ENCODE measurements around the gene NWD2.

The NWD2 gene

GRCh38 chr4:37232315-37232714, 12.2 kb upstream of the NWD2 start:
- no peaks in the 10 kb centered on the region for H3K9me2 ChIP-seq (replicated peaks; ENCODE audit: low read depth, low read length)
- H3K79me2 ChIP-seq (ENCODE audit: insufficient read depth, low read length) = no peaks in the 10 kb centered on the region
- H3K9me3 ChIP-seq (ENCODE audit: insufficient read depth, low read depth, low read length) = no peaks in the 10 kb centered on the region
- no peaks in the 10 kb centered on the region for H3K27me3 ChIP-seq (ENCODE audit: insufficient read depth, low read length, poor library complexity, severe bottlenecking)
- no peaks in the 10 kb centered on the region for H3K4me1 ChIP-seq (ENCODE audit: insufficient read depth, low read length, poor library complexity, severe bottlenecking)
- H3K4me3 ChIP-seq (ENCODE audit: low read length, poor library complexity, severe bottlenecking) = no peak overlapping the region
- no peak overlapping the region for H3K9ac ChIP-seq (ENCODE audit: low read depth, low read length, poor library complexity, severe bottlenecking)
- no peak overlapping the region for H3K4me2 ChIP-seq (ENCODE audit: low read depth, low read length, poor library complexity, severe bottlenecking)
- no peaks in the 10 kb centered on the region for H4K20me1 ChIP-seq (ENCODE audit: insufficient read depth, low read length, poor library complexity, severe bottlenecking)
- H3F3A ChIP-seq (ENCODE audit: low read depth) = no peaks in the 10 kb centered on the region
- H2AFZ ChIP-seq (ENCODE audit: low read length) = no peak overlapping the region
- H3K36me3 ChIP-seq (ENCODE audit: insufficient read depth, low read length) = no peaks in the 10 kb centered on the region
- no peak for TF ChIP-seq CTCF (conservative IDR thresholded peaks at IDR 0.05; ENCODE audit: low read length)

GRCh38 chr4:37236165-37236564, 8.4 kb upstream of the NWD2 start:
- Histone ChIP-seq H3K79me2 (ENCODE audit: insufficient read depth, low read length) (no peaks in the 10 kb centered on the region), H3K9me2 (replicated peaks; ENCODE audit: low read depth, low read length) (no peaks in the 10 kb centered on the region), H4K20me1 (ENCODE audit: insufficient read depth, low read length, poor library complexity, severe bottlenecking) (no peaks in the 10 kb centered on the region), H3K9ac (ENCODE audit: low read depth, low read length, poor library complexity, severe bottlenecking) (no peak overlapping the region), H3K9me3 (ENCODE audit: insufficient read depth, low read depth, low read length) (no peaks in the 10 kb centered on the region), H2AFZ (ENCODE audit: low read length) (no peak overlapping the region), H3K36me3 (ENCODE audit: insufficient read depth, low read length) (no peaks in the 10 kb centered on the region), H3F3A (ENCODE audit: low read depth) (no peaks in the 10 kb centered on the region), H3K4me3 (ENCODE audit: low read length, poor library complexity, severe bottlenecking) (no peak overlapping the region), H3K27me3 (ENCODE audit: insufficient read depth, low read length, poor library complexity, severe bottlenecking) (no peaks in the 10 kb centered on the region), H3K4me2 (ENCODE audit: low read depth, low read length, poor library complexity, severe bottlenecking) (no peak overlapping the region), H3K4me1 (ENCODE audit: insufficient read depth, low read length, poor library complexity, severe bottlenecking) (no peaks in the 10 kb centered on the region)
- TF ChIP-seq EZH2phosphoT487 (IDR thresholded peaks at IDR 0.05; ENCODE audit: borderline replicate concordance) = no peak
- no peak for TF ChIP-seq CTCF (conservative IDR thresholded peaks at IDR 0.05; ENCODE audit: low read length)

GRCh38 chr4:37241647-37242046, 2.9 kb upstream of the NWD2 start:
- Histone ChIP-seq H3K27me3 (ENCODE audit: insufficient read depth, low read length, poor library complexity, severe bottlenecking) (no peaks in the 10 kb centered on the region), H3K4me3 (ENCODE audit: low read length, poor library complexity, severe bottlenecking) (no peak overlapping the region), H3K9me3 (ENCODE audit: insufficient read depth, low read depth, low read length) (no peaks in the 10 kb centered on the region), H3K9ac (ENCODE audit: low read depth, low read length, poor library complexity, severe bottlenecking) (no peak overlapping the region), H4K20me1 (ENCODE audit: insufficient read depth, low read length, poor library complexity, severe bottlenecking) (no peaks in the 10 kb centered on the region), H3F3A (ENCODE audit: low read depth) (no peaks in the 10 kb centered on the region), H2AFZ (ENCODE audit: low read length) (no peak overlapping the region), H3K4me2 (ENCODE audit: low read depth, low read length, poor library complexity, severe bottlenecking) (no peak overlapping the region), H3K79me2 (ENCODE audit: insufficient read depth, low read length) (no peaks in the 10 kb centered on the region), H3K9me2 (replicated peaks; ENCODE audit: low read depth, low read length) (no peaks in the 10 kb centered on the region), H3K4me1 (ENCODE audit: insufficient read depth, low read length, poor library complexity, severe bottlenecking) (no peaks in the 10 kb centered on the region), H3K36me3 (ENCODE audit: insufficient read depth, low read length) (no peaks in the 10 kb centered on the region)
- TF ChIP-seq EZH2phosphoT487 (IDR thresholded peaks at IDR 0.05; ENCODE audit: borderline replicate concordance) (no peak), CTCF (conservative IDR thresholded peaks at IDR 0.05; ENCODE audit: low read length) (no peak)
